ENCODE data around the gene FRMD7. TPM values are rescaled to one million over a fixed set of nuclear protein-coding genes. Genes with fewer than 3 reads are reported as not detected.
"Not testable (repeated sequence)": the region's sequence is repeated elsewhere in the genome, so short reads cannot be mapped to it uniquely, and the experiment has no call there.

FRMD7 gene
- total RNA-seq, 1 experiment from 2014 or later = not detected

DNA sequence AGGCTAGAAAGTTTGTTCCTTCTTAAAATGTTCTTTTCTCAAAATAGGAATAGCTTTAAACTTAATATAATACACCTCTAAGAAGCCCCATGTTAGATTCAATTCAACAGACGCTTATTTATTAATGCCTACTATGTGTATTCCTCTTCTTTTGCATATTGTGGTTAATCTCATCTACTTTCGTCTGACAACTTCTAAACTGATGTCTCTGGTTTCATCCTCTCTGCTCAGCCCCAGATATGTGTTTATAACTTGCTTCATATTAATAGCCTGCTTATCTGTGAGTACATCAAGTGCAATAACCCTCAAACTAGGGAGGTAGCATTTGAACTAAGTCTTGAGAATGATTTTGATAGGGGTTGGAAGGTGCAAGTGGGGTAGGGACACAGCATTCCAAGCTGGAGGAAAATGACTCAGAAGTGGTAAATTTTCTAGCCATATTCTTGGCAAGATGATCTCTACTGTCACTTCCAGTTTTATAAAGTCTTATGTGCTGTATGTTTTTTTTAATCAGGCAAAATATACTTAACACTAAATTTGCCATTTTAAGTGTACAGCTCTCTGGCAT, 67.8 kb downstream of the FRMD7 start (continued):
- TF ChIP-seq ATF6 (CRISPR knock-in tag; IDR thresholded peaks at IDR 0.05) (no peak), TEAD1 (CRISPR knock-in tag; IDR thresholded peaks at IDR 0.05) (no peak)
- TF ChIP-seq, protein P1, sequence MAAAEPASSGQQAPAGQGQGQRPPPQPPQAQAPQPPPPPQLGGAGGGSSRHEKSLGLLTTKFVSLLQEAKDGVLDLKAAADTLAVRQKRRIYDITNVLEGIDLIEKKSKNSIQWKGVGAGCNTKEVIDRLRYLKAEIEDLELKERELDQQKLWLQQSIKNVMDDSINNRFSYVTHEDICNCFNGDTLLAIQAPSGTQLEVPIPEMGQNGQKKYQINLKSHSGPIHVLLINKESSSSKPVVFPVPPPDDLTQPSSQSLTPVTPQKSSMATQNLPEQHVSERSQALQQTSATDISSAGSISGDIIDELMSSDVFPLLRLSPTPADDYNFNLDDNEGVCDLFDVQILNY (CRISPR knock-in tag; IDR thresholded peaks at IDR 0.05) = no peak

- H3K4me1 Mint-ChIP-seq = no peaks in the 10 kb centered on the region
- ATAC-seq (no peak), DNase-seq (ENCODE audit: low spot score) (no peak)
- TF ChIP-seq ZNF671 (CRISPR knock-in tag; IDR thresholded peaks at IDR 0.05) (no peak), USF1 (CRISPR knock-in tag; IDR thresholded peaks at IDR 0.05) (no peak), OVOL2 (CRISPR knock-in tag; IDR thresholded peaks at IDR 0.05; ENCODE audit: borderline replicate concordance) (no peak), FOXK1 (CRISPR knock-in tag; IDR thresholded peaks at IDR 0.05) (no peak), SMAD4 (CRISPR knock-in tag; IDR thresholded peaks at IDR 0.05) (no peak), ATF1 (CRISPR knock-in tag; IDR thresholded peaks at IDR 0.05) (no peak)
- TF ChIP-seq, protein P2, sequence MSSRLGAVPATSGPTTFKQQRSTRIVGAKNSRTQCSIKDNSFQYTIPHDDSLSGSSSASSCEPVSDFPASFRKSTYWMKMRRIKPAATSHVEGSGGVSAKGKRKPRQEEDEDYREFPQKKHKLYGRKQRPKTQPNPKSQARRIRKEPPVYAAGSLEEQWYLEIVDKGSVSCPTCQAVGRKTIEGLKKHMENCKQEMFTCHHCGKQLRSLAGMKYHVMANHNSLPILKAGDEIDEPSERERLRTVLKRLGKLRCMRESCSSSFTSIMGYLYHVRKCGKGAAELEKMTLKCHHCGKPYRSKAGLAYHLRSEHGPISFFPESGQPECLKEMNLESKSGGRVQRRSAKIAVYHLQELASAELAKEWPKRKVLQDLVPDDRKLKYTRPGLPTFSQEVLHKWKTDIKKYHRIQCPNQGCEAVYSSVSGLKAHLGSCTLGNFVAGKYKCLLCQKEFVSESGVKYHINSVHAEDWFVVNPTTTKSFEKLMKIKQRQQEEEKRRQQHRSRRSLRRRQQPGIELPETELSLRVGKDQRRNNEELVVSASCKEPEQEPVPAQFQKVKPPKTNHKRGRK (CRISPR knock-in tag; IDR thresholded peaks at IDR 0.05; ENCODE audit: borderline replicate concordance) = no peak
- no peaks in the 10 kb centered on the region for H3K9me3 Mint-ChIP-seq
- no peaks in the 10 kb centered on the region for H3K27me3 Mint-ChIP-seq (ENCODE audit: low read depth)
- H3K36me3 Mint-ChIP-seq = peaks cover 5% of the 10 kb centered on the region; the same call in 1 of the 2 replicates
- CTCF ChIA-PET = no interaction called here
- POLR2A ChIA-PET = no interaction called here
- H3K27ac Mint-ChIP-seq = no peak overlapping the region
- no peak overlapping the region for H3K4me3 Mint-ChIP-seq
These were observed 68.8 kb downstream of the FRMD7 start for GRCh38 chrX:132058975-132059374.

GRCh38 chrX:132058050-132058449, 69.8 kb downstream of the FRMD7 start:
- Mint-ChIP-seq H3K27ac (no peak overlapping the region), H3K9me3 (no peaks in the 10 kb centered on the region), H3K4me3 (no peak overlapping the region), H3K36me3 (peaks cover 5% of the 10 kb centered on the region; the same call in 1 of the 2 replicates), H3K27me3 (ENCODE audit: low read depth) (no peaks in the 10 kb centered on the region), H3K4me1 (no peaks in the 10 kb centered on the region)
- TF ChIP-seq CBFB (CRISPR knock-in tag; IDR thresholded peaks at IDR 0.05; ENCODE audit: low read depth) (no peak), GRHL2 (CRISPR knock-in tag; IDR thresholded peaks at IDR 0.05; ENCODE audit: insufficient replicate concordance, severe bottlenecking) (no peak), ZNF317 (CRISPR knock-in tag; IDR thresholded peaks at IDR 0.05; ENCODE audit: borderline replicate concordance, low read depth) (no peak), ZNF416 (CRISPR knock-in tag; IDR thresholded peaks at IDR 0.05) (no peak), NR2C2 (CRISPR knock-in tag; IDR thresholded peaks at IDR 0.05) (no peak), PRDM15 (CRISPR knock-in tag; IDR thresholded peaks at IDR 0.05) (no peak), OVOL2 (CRISPR knock-in tag; IDR thresholded peaks at IDR 0.05; ENCODE audit: borderline replicate concordance) (no peak), ZNF263 (CRISPR knock-in tag; IDR thresholded peaks at IDR 0.05; ENCODE audit: low read depth) (no peak), JAZF1 (CRISPR knock-in tag; IDR thresholded peaks at IDR 0.05) (no peak), TP53 (CRISPR knock-in tag; IDR thresholded peaks at IDR 0.05) (no peak), KAT7 (CRISPR knock-in tag; IDR thresholded peaks at IDR 0.05; ENCODE audit: borderline replicate concordance) (no peak), EMX1 (CRISPR knock-in tag; IDR thresholded peaks at IDR 0.05) (no peak), NFE2L1 (CRISPR knock-in tag; IDR thresholded peaks at IDR 0.05) (no peak), NFATC4 (CRISPR knock-in tag; IDR thresholded peaks at IDR 0.05) (no peak), FOXK1 (CRISPR knock-in tag; IDR thresholded peaks at IDR 0.05) (no peak)
- no peak for DNase-seq (ENCODE audit: low spot score)
- CTCF ChIA-PET = no interaction called here
- ATAC-seq = no peak
- POLR2A ChIA-PET = no interaction called here

- H3K9me3 Mint-ChIP-seq; H3K27ac Mint-ChIP-seq; POLR2A ChIA-PET; H3K4me1 Mint-ChIP-seq; CTCF ChIA-PET; DNase-seq (ENCODE audit: low spot score); H3K27me3 Mint-ChIP-seq (ENCODE audit: low read depth); H3K36me3 Mint-ChIP-seq; H3K4me3 Mint-ChIP-seq; ATAC-seq: not testable (repeated sequence)
These were observed 76.0 kb downstream of the FRMD7 start for GRCh38 chrX:132051778-132052177.

Data from WTC11 (cell line).